AG09319 (cell line): ENCODE results near the gene GLIS2.

Experiments used
- DNase-seq: peaks from one replicate; pipeline ENCODE4 v3.0.0-alpha.2; 2010; ENCODE audit warnings: low read depth; ENCODE audit errors: extremely low read depth
- TF ChIP-seq, protein P1 (sequence below): IDR thresholded peaks from 2 replicates; pipeline ENCODE4 v1.5.1; 2011; ENCODE audit warnings: low read depth, mild to moderate bottlenecking, inconsistent platforms, low read length, moderate library complexity

The GLIS2 gene

DNA sequence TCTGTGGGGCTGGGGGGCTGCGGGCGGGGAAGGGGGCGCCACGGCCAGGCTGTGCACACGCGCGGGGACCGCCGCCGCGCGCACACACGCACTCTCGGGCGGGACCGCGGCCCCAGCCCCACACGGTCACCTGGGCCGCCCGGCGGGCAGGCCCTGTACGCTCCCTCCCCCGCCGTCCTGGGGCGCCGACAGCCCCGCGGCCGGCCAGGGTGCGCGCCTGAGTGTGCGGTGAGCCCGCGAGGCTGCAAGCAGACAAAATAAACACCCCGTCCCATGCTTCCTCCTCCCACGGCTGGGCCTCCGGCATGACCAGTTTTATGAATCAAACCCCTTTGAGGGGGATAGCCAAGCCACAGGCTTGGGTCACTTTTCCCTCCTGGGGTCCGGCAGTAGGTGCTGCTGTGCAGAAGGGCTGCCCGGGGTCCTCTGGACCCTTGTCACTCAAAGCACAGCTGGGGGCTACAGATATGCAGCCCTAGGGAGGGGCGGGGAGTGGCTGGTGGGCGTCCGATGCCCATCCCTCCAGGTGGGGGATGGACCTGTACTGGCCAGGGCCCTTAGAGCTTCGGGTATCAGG lies 56.2 kb downstream of the GLIS2 start:
- DNase-seq: no peak
- TF ChIP-seq, protein P1, sequence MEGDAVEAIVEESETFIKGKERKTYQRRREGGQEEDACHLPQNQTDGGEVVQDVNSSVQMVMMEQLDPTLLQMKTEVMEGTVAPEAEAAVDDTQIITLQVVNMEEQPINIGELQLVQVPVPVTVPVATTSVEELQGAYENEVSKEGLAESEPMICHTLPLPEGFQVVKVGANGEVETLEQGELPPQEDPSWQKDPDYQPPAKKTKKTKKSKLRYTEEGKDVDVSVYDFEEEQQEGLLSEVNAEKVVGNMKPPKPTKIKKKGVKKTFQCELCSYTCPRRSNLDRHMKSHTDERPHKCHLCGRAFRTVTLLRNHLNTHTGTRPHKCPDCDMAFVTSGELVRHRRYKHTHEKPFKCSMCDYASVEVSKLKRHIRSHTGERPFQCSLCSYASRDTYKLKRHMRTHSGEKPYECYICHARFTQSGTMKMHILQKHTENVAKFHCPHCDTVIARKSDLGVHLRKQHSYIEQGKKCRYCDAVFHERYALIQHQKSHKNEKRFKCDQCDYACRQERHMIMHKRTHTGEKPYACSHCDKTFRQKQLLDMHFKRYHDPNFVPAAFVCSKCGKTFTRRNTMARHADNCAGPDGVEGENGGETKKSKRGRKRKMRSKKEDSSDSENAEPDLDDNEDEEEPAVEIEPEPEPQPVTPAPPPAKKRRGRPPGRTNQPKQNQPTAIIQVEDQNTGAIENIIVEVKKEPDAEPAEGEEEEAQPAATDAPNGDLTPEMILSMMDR: no peak

DNA sequence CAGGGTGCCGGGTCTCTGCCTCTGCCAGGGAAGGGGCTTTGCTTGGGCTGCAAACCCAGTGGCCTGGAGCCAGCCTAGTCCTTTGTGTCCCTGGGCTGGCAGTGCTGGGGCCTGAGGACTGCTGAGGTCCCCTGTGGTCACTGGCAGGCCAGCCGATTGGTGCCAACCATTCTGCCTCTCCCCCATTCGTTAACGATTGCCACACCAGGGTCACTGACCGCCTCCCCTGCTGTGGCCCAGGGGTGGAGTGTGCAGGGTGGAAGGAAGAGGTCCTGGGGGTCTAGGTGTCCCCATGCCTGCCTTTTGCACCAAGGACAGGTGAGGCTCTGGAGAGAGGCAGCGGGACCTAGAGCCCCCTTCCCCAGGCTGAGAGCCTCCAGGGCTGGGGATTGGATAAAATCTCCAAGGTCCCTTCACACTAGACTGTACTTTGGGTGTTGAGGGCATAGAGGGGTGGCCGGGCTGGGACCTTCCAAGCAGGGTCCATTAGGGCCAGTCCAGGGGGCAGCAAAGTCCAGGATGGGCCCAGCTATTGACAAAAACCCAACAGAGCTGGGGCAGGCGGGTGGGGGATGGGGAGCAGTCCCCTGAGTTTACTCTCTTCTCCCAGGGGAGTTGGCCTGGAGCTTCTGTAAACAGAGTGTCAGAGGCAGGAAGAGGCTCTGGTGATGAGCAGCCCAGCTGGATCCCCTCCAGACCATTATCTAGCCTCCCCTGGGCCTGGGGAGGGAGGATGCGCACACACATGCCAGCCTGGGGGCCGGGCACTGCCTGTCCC lies 56.9 kb downstream of the GLIS2 start:
- no peak for DNase-seq
- TF ChIP-seq, protein P1: no peak

DNA sequence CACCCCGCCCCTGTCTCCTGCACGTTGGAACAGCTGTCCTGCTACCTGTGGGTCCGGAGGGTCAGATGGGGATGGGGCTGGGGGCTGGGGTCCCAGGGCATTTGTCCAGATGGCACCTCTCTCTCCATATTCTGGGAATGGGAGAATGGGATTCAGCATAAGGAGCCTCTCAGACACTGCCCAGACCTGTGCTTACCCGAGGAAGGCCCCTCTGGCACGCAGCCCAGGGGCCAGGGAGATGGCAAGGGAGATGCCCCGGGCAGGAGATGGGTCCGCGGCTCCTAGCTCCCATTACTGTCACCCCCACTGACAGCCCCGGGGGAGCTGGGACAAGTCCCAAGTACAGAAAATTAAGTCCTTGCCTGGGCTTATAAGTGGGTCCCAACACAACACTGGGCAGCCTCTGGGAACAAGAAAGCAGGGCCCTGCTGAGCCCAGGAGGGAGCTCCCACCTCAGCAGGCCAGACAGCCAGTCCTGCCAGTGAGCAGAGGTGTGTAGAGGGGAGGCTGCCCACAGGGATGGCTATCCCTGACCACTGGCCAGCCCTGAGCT lies 57.6 kb downstream of the GLIS2 start:
- TF ChIP-seq, protein P1: no peak
- no peak for DNase-seq

DNA sequence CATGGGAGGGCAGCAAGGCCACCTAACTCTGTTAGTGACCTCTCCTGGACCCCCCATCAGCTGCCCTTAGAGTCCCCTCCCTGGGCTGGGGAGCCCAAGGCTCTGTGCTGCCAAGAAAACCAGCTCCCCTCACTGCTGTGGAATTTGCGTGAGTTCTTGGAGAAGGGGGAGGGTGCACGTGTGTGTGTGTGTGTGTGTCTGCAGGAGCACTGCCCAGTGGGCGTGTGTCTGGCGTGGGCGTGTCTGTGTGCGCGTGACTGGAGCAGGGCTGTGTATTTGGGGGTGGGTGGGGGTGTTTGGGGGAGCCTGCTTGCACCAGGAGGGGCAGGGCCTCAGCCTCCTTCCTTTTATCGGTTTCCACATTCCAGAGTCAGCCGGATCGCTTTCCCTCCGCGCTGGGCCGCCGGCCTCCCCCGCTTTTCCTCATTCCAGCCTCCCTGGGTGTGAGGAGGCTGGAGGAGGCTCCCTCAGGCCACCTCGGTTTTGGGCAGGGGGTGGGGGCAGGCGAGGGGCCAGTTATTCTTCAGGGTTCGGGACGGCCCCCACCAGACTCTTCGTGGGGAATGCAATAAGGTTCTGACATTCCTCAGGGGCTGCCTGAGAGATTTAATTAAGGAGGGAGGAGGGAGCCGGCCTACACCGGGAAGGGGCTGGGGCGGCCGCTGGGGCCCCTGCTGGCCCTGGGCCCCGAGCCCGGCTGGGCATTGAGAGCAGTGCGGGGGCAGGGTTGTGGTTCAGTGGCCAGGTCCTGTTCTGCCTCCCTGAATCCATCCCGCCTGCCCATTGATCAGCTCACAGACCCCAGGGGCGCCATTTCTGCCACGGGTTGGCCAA lies 58.3 kb downstream of the GLIS2 start:
- TF ChIP-seq, protein P1: no peak
- peak; percentile 98 for DNase-seq

- no peak for DNase-seq
- TF ChIP-seq, protein P1: no peak
Observed at GRCh38 chr16:4375717-4376116, 59.9 kb downstream of the GLIS2 start.

- TF ChIP-seq, protein P1: no peak
- DNase-seq: peak; percentile 79
Observed at GRCh38 chr16:4376126-4376892, 60.4 kb downstream of the GLIS2 start.
